ENCODE data around the gene HOXB8. TPM values are rescaled to one million over a fixed set of nuclear protein-coding genes. Genes with fewer than 3 reads are reported as not detected.

HOXB8 gene
- total RNA-seq, 1 donor from 2014 or later = 2.3 TPM

- DNase-seq (ENCODE audit: low spot score) = no peak
Measured at GRCh38 chr17:48637323-48638260, 22.5 kb upstream of the HOXB8 start.

GRCh38 chr17:48636177-48637018 lies 21.3 kb upstream of the HOXB8 start:
- DNase-seq (ENCODE audit: low spot score) = no peak

GRCh38 chr17:48634493-48635208 lies 19.6 kb upstream of the HOXB8 start:
- DNase-seq (ENCODE audit: low spot score) = no peak

- DNase-seq (ENCODE audit: low spot score) = no peak
Measured at GRCh38 chr17:48633266-48633677, 18.2 kb upstream of the HOXB8 start.

GRCh38 chr17:48632579-48633265 lies 17.6 kb upstream of the HOXB8 start:
- DNase-seq (ENCODE audit: low spot score) = no peak

- DNase-seq (ENCODE audit: low spot score) = no peak
Measured at GRCh38 chr17:48631693-48632578, 16.8 kb upstream of the HOXB8 start.

- DNase-seq (ENCODE audit: low spot score) = no peak
Measured at GRCh38 chr17:48630925-48631692, 16.0 kb upstream of the HOXB8 start.

GRCh38 chr17:48630009-48630924 lies 15.2 kb upstream of the HOXB8 start:
- no peak for DNase-seq (ENCODE audit: low spot score)

GRCh38 chr17:48629411-48629759 lies 14.3 kb upstream of the HOXB8 start:
- DNase-seq (ENCODE audit: low spot score) = no peak

GRCh38 chr17:48628649-48629410 lies 13.7 kb upstream of the HOXB8 start:
- DNase-seq (ENCODE audit: low spot score) = no peak

- no peak for DNase-seq (ENCODE audit: low spot score)
Measured at GRCh38 chr17:48627623-48628521, 12.8 kb upstream of the HOXB8 start.

GRCh38 chr17:48627118-48627597 lies 12.1 kb upstream of the HOXB8 start:
- DNase-seq (ENCODE audit: low spot score) = no peak

- DNase-seq (ENCODE audit: low spot score) = no peak
Measured at GRCh38 chr17:48626245-48627117, 11.4 kb upstream of the HOXB8 start, which contains the start of gene HOXB9. HOXB9 (minus strand) TSS chr17:48626358; CDS start chr17:48626269, 89 bp downstream.

- DNase-seq (ENCODE audit: low spot score) = no peak
Measured at GRCh38 chr17:48625495-48626244, 10.6 kb upstream of the HOXB8 start.

All from mesenteric fat pad (tissue), 1 donor.